Testis (tissue), 3 donors: ENCODE measurements around the gene MCCD1. TPM values are rescaled to one million over a fixed set of nuclear protein-coding genes. Genes with fewer than 3 reads are reported as not detected.

ENCODE experiments used
- DNase-seq: peaks from one replicate; pipeline ENCODE4 v3.0.0-alpha.2; 2019
- H3K27ac ChIP-seq, 2 donors: fragments of 200-600 bp; sonication (generic); one replicate each; pipeline ENCODE4 v1.5.1; 2019
- H3K27me3 ChIP-seq: fragments of 200-600 bp; sonication (generic); one replicate; pipeline ENCODE4 v1.5.1; 2019
- H3K36me3 ChIP-seq: fragments of 200-600 bp; sonication (generic); one replicate; pipeline ENCODE4 v1.5.1; 2017; ENCODE audit warnings: low read depth; ENCODE audit errors: missing control alignments
- H3K4me1 ChIP-seq: fragments of 200-600 bp; sonication (generic); one replicate; pipeline ENCODE4 v1.5.1; 2019
- H3K4me3 ChIP-seq, 2 donors: fragments of 200-600 bp; sonication (generic); one replicate each; pipeline ENCODE4 v1.5.1; 2017 to 2019
- H3K9me3 ChIP-seq: fragments of 200-600 bp; sonication (generic); one replicate; pipeline ENCODE4 v1.5.1; 2017
- CTCF ChIP-seq, 3 experiments: fragments of 450-650 bp in 2 of 3; fragments of 200-600 bp in 1 of 3; sonication (generic) in 1 of 3; IDR thresholded peaks; one replicate each; pipeline ENCODE4 v1.5.1; 2016 to 2019; ENCODE audit warnings: antibody characterized with exemption in 3 of 3, mild to moderate bottlenecking in 2 of 3, moderate library complexity in 1 of 3
- POLR2A ChIP-seq: fragments of 450-650 bp; IDR thresholded peaks from one replicate; pipeline ENCODE4 v1.6.1; 2017; ENCODE audit warnings: antibody characterized with exemption, mild to moderate bottlenecking, moderate library complexity
- WGBS, 2 donors: methylation state at CpG; one replicate each; pipeline ENCODE4 v1.1.5; 2018; 5-methylcytosine and 5-hydroxymethylcytosine counted together
- intact Hi-C: fragments of 100-400 bp; cut with DNase I; formaldehyde crosslinking; loops from one replicate; pipeline ENCODE4 v1.15.1; 2023; ENCODE audit warnings: low total_unique reads
- polyA plus RNA-seq: library from polyadenylated mRNA; stranded (reverse); fragments of 350-450 nt; fragmentation: Illumina TruSeq; extraction: RNeasy Lipid Tissue Mini Kit (QIAGEN cat#74804); gene quantifications from one replicate; pipeline ENCODE4 v1.2.3, GENCODE V29; 2014; ENCODE audit warnings: low read depth, low replicate concordance; ENCODE audit not compliant: insufficient read depth
- total RNA-seq, 2 donors: library from RNA; depleted of rRNA; stranded (reverse); fragments of >200 nt; gene quantifications; one replicate each; pipeline ENCODE4 v1.2.3, GENCODE V29; 2016

The MCCD1 gene
- total and polyA plus RNA-seq, 3 donors from 2014 or later: not detected

GRCh38 chr6:31531162-31531561, 2.4 kb downstream of the MCCD1 start:
- no peaks in the 10 kb centered on the region for H3K9me3 ChIP-seq
- WGBS, 2 donors: 83 to 85% methylated on average over 7 of the region's 7 CpGs
- no peaks in the 10 kb centered on the region for H3K36me3 ChIP-seq
- H3K4me3 ChIP-seq: no peak overlapping the region
- no peaks in the 10 kb centered on the region for H3K4me1 ChIP-seq
- intact Hi-C loops: no loop called here
- no peaks in the 10 kb centered on the region for H3K27me3 ChIP-seq
- TF ChIP-seq CTCF (IDR thresholded peaks at IDR 0.05): no peak
- TF ChIP-seq POLR2A: no peak
- H3K27ac ChIP-seq: no peak overlapping the region
- DNase-seq: no peak

GRCh38 chr6:31531771-31532643, 3.2 kb downstream of the MCCD1 start:
- intact Hi-C loops: no loop called here
- no peak for DNase-seq
- Histone ChIP-seq H3K4me3 (no peak overlapping the region), H3K9me3 (no peaks in the 10 kb centered on the region), H3K27me3 (no peaks in the 10 kb centered on the region), H3K4me1 (no peaks in the 10 kb centered on the region), H3K27ac (no peak overlapping the region), H3K36me3 (no peaks in the 10 kb centered on the region)
- 67 to 74% methylated on average over 9 of the region's 9 CpGs for WGBS, 2 donors
- TF ChIP-seq CTCF (IDR thresholded peaks at IDR 0.05): no peak
- no peak for TF ChIP-seq POLR2A

DNA sequence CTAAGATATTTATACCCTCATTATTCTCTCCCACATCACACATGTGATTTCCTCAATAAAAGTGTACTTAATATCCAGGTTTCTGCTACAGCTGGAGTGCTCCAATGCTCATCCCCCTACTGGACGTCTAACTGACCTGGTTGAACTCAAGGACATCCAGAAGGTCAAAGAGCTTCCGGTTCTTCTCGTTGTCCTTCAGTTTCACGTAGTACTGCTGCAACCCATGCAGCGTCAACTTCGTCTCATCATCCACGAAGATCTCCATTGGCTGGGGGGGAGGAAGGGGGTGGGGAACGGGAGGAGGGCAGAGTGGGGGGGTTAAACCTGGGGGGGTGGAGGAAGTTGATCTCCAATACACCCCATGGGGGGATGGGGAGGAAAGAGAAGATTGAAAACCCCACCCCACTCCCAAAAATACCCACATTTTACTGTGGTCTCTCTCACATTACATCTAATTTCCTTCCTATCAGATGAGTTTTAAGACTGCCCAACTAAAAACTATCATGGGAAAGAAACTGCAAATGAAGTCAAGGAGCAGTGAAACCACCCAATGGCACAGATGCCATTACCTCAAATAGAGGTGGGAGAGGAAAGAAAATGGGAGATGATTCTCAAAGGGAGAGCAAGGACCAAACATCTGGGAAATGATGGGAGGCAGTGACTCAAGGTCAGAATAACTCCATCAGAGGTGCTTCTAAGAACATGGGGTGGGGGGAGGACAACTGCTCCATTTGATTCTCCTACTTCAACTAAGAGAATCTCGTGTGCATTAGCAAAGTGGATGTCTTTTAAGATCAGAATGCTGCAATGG, 4.1 kb downstream of the MCCD1 start:
- Histone ChIP-seq H3K36me3 (no peaks in the 10 kb centered on the region), H3K9me3 (no peaks in the 10 kb centered on the region), H3K27ac (no peak overlapping the region), H3K27me3 (no peaks in the 10 kb centered on the region), H3K4me1 (no peaks in the 10 kb centered on the region), H3K4me3 (no peak overlapping the region)
- TF ChIP-seq CTCF (IDR thresholded peaks at IDR 0.05) (no peak), POLR2A (no peak)
- intact Hi-C loops: no loop called here
- DNase-seq: no peak
- WGBS, 2 donors: 38 to 54% methylated on average over 8 to 9 of the region's 9 CpGs

GRCh38 chr6:31533455-31533841, 4.7 kb downstream of the MCCD1 start:
- Histone ChIP-seq H3K36me3 (no peaks in the 10 kb centered on the region), H3K4me1 (no peaks in the 10 kb centered on the region), H3K27ac (no peak overlapping the region), H3K9me3 (no peaks in the 10 kb centered on the region), H3K4me3 (no peak overlapping the region), H3K27me3 (no peaks in the 10 kb centered on the region)
- intact Hi-C loops: no loop called here
- no peak for DNase-seq
- WGBS, 2 donors: 94 to 97% methylated on average over 1 of the region's 1 CpG
- TF ChIP-seq POLR2A (no peak), CTCF (IDR thresholded peaks at IDR 0.05) (no peak)
